Measurements from ENCODE around the gene IL15RA.

The IL15RA gene

GRCh38 chr10:5977471-5978229 lies at the start of gene IL15RA:
IL15RA (minus strand) TSS chr10:5977543; CDS start chr10:5977492, 51 bp downstream.
- TF ChIP-seq CTCF (IDR thresholded peaks at IDR 0.05) = peak; percentile 37; the same call in 1 of the 2 replicates

- no peak for TF ChIP-seq CTCF (IDR thresholded peaks at IDR 0.05)
Measured at GRCh38 chr10:6025683-6026255, 48.4 kb upstream of the IL15RA start.

DNA sequence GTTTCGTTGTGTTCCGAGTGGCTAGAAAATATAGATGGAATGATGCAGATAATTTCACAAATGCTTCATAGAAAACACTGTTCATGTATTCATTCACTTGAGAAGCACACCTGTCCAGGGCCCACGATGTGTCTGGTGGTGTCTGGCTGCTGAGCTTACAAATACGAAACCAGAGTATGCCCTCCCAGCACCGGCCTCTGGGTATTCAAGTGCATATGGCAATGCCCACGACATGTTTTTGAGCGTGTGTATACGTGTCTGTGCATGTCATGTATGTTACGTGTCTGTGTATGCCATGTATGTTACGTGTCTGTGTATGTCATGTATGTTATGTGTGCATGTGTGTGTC lies 47.0 kb upstream of the IL15RA start:
- TF ChIP-seq CTCF (IDR thresholded peaks at IDR 0.05) = no peak

DNA sequence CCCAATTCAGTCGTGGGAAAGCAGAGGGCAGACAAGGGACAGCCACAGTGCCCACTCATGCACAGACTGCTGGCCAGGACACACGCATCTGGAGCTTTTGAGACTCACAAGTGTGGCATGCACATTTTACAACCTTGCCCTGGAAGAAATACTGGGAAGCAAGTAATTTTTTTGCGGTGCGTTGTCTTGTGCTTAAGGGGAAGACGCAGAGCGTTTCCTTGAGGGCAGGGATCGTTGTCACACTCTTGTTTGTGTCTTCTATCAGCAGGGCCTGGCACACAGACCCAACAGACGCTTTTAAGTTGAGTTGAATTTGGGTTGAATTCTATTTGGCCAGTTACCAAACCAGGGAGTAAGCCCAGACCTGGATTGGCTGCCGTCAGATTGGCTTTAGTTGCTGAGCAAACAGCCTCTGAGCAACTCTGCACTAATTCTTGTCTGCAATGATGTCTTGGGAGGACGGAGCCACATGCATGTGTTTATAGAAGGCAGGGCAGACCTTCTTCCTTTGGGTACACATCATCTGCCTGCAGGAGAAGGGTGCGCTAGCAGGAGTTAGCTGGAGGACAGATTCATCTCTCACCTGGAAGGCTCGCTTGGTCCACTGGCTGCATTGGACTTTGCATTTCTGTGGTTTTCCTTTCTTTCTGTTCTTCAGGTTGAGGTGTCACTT lies 46.5 kb upstream of the IL15RA start:
- no peak for TF ChIP-seq CTCF (IDR thresholded peaks at IDR 0.05)

- no peak for TF ChIP-seq CTCF (IDR thresholded peaks at IDR 0.05)
Measured at GRCh38 chr10:6022660-6023059, 45.3 kb upstream of the IL15RA start.

GRCh38 chr10:6020826-6021225 lies 43.5 kb upstream of the IL15RA start:
- TF ChIP-seq CTCF (IDR thresholded peaks at IDR 0.05) = no peak

DNA sequence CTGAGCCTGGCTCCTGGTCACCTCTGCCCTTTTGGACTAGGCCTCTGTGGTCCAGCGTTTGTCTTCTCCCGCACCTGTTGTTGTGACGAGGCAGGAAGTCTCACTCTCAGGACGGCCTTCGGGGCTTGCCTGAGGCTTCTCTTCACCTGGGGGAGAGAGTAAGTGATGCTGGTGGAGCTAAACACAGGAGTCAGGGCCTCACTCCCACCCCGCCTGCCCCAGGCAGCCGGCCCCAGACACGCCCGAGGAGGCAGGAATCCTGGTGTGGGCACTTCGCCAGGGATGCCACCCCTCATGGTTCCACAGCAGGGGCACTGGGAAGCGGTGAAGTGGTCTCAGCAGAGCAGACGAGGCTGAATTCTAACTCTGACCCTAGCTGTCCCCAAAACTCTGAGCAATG lies 42.5 kb upstream of the IL15RA start:
- TF ChIP-seq CTCF (IDR thresholded peaks at IDR 0.05) = no peak
